Stimulated activated CD8-positive, alpha-beta memory T cell treated with anti-CD3 and anti-CD28 coated beads, Interleukin-7, amount 100 ng/mL, for 1 hour (primary cell): Measurements from ENCODE around the gene BLID.

ENCODE experiments used
- DNase-seq, 2 donors: peaks; one replicate each; pipeline ENCODE4 v3.0.0-alpha.2; 2020; ENCODE audit warnings: low read depth in 2 of 2

BLID gene

DNA sequence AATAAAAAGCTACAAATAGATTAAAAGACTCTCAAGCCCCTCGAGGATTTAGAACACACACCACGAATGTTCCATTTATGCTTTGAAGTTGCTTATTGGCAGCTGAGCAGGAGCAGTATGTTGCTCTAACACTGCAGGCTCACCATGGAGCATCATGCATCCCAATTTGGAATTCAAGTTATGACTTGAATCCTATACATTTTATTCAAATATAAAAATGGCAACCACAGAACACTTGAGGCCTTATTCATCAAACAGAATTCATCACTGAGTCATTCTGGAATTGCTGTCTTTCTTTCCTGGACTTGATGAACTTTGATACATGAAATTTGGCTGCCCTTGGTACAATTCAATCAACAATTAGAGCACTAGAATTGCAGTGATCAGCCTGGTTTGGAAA lies 24.5 kb upstream of the BLID start:
- no peak for DNase-seq

DNA sequence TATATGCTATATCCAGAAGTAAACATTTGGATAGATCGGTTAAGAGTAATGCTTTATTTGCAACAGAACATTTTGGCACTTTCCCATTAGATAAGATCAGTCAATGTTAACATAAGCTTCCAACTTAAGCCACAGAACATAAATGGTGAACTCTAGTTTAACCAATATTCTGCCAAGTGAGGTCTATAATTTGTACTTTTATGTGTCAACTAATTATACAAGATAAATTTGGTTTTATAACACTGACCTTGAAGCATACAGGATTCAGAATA lies 23.5 kb upstream of the BLID start:
- no peak for DNase-seq

DNA sequence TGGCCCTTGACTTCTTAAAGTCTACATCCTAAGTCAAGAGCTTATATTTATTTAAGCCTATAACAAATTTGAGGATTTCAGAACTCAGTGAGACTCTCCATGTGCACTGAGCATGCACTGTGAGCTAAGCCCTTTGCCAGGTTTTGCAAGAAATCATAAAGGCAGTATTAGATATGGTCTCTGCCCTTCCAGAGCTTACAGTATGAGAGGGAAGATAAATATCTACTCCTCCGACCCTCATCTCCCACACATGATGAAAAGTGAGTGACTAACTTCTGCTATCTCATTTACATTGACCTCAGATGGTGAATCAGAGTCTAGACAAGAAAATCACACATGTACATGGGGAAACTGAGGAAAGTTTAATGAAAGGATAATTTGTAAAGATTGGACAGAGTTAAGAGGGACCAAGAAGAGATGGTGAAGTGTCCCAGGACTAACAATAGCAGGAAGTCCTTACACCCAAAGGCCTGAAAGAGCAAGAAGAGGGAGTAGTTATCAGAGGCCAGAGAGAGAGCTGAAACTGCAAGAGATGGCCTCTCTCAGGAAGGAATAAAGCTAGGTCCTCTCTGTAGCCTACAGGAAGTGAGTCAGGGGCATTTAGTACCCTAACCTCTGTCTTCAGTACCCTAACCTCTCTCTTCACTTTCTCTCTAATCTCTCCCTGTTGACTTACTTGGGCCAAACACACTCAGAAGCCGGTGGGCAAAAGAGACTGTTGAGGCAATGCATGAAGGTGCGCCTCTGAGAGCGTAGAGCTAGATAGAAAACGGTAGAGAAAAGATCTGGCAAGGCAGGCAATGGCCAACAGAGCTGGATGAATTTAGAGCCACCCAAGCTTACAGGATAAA lies 23.0 kb upstream of the BLID start:
- DNase-seq, result no peak

DNA sequence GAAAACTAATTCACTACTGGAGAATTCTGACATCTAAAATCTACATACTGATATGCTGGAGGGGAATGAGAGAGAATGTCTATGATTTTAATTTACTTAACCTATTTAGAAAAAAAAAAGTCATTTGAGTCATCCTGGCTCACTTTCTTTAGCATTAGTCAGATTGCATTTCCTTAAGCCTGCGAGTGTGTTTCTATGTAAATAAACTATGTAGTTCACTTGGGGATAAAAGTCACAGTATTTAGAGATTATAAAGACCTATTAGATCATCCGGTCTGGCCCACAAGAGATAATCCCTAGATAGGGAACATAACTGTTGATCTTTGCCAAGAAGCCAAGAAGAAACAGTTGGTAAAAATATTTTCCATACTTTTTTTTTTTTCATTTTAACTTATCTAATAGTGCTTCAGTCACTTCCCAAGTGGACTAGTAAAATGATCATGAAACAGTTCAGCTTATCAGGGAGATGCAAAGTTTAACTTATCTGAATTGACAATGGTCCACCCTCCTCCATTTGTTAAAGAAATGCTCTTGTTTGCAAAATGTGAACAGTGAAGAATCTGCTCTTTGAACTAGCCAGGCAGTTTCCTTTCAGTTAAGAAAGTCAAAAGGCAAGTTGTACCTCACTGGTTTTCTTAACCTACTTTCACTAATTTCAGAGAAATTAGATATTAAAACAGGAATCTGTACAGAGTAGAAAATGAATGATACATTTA lies 21.2 kb upstream of the BLID start:
- DNase-seq, result no peak

DNA sequence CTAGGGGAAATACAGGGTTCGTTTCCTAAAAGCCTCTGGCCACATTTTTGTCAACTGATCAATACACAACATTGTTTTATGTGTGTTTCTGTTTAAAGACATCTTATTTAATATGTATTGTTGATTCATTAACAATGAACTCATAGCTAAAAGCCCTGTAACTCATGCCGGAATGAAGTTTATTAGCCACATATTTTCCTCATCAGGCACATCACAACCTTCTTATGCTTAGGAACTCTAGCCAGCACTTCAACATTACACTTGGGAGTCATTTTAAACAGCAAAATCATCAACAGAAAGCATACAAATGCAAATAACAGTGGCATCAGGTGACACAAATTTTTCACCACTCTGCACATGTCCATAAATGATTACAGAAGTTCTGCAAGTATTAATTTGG lies 15.1 kb upstream of the BLID start:
- no peak for DNase-seq

DNA sequence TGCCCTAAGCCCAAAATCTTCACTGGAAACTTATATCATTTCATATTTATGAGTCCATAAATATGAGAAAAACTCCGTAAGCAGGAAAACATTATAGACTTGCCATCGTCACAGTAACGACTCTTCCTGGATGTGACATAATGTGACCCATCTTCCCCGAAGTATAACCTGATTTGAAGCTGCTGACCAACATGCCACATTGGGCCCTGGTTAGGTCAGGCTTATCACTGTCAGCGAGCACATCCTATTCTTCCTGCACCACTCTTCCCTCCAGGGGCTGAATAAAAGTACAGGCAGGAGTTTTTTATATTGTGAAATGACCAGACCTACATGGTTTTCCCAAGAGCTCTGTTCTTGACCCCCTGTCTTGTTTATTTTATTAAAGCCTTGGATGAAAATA lies 12.1 kb upstream of the BLID start:
- no peak for DNase-seq

DNA sequence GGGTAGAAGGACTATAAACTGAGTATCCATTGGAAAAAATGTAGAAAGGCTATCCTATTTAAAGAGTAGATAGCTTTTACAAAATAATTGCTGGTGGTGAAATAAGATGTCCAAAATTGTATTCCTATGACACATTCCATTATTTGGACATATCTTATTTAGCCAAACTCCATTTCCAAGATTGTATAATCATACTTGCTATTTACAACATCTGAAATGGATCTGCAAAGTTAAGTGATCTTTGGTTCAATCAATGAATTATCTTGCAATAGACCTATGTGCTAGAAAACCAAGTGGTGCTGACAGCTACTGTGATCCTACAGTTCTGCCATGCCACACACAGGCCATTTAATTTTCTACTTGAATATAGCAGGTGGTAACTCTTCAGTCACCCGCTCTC lies 11.0 kb upstream of the BLID start:
- DNase-seq, result no peak

DNA sequence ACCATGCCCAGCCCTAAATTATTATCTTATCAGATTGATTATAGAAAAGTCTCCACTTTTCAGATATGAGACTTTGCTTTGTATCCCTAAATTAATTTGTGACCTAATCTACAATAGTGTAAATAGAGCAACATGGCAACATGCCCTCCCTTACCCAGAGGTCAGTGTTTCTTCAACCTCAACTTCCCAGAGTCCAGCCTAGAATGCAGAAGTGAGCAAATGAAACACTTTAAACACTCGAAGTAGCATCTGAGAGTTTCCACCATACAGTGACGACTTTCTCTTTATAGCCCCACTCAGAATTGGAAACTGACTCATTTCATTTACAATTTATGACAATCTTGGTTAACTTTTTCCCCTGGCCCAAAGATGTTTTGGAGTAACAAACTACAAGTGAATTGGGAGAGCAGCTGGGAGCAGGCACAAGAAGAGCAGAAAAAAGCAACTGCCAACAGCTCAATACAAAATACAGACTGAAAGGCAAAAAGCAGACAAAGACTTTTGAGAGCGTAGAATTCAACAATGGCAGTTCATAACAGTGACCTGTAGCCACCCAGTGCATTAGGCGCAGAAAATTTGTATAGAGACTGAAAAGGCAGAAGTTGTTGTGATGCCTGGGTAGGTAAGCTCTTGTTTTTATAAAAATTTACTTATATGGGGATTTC lies 10.1 kb upstream of the BLID start:
- DNase-seq, result no peak

DNA sequence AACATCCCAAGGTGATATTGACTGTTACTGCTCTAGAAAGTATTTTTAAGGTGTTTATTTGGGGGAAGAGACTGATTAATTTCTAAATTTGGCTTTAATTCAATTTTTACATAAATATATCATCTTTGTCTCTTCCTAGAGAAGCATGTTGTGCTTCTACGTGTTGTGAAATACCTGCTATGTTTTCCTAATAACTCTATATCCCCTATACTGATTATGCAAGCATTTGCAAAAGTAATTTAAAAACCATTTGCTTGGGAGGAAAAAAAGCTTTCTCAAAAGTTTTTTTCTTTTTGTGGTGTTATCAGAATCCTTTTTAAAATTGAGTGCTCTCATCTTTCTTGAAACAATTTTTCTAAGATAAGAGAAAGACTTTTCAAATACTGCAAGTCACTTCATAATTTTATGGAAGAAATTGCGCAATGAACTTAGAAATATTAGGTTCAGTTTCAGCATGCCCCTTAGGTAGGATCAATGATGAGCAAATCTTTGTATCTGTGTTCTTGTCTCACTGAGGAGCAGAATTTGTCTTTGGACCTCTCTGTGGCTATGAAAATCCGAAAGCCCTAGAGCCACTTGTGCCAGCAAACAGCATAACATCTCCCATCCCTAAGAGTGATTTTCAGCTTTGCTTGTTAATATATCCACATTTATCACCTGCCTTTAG lies 7.4 kb upstream of the BLID start:
- no peak for DNase-seq

DNA sequence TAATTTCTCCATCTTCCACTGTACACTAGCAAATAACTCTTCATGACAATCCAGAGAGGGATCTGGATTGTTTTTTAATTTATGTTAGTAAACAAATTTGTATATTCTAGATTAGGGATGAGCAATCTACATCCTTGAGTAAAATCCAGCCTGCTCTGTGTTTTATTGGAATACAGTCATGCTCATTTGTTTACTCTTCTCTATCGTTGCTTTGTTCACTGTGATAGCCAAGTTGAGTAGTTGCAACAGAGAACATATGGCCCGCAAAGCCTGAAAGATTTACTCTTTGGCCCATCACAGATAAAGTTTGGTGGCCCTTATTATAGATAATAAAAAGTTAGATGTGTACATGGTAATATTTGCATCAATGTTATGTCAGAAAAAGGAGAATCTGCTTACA lies 6.2 kb upstream of the BLID start:
- DNase-seq, result no peak

DNA sequence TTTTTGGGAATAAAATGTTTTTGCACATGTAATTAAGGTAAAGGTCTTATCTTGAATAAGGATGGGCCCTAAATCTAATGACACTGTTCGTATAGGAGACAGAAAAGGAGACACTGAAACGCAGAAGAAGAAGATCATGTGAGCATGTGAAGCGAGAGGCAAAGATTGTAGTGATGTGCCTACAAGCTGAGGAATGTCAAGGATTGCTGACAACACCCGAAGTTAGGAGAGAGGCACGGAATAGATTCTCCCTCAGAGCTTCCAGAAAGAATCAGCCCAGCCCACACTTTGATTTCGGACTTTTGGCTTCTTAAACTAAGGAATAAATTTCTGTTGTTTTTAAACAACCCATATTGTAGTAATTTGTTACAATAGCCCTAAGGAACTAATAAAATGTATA lies 4.1 kb upstream of the BLID start:
- no peak for DNase-seq

DNA sequence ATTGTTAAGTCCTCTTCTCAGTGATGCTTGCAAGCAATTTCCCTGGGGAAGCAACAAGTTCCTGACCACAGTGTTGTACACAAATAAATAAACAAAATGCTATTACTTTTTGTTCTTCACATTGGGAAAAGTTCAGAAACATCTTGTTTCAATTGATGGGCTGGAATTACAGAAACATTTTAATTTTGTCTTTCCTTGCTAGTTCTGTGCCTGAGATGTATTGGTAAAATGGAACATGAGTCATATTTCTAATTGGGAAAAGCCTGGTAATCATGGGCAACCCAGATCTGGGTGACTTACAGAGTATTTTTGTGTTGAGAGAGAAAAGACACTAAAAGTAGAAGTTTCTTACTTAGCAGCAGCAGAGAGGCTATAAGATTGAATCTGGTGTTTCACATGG lies 576 bp upstream of the BLID start:
- no peak for DNase-seq

DNA sequence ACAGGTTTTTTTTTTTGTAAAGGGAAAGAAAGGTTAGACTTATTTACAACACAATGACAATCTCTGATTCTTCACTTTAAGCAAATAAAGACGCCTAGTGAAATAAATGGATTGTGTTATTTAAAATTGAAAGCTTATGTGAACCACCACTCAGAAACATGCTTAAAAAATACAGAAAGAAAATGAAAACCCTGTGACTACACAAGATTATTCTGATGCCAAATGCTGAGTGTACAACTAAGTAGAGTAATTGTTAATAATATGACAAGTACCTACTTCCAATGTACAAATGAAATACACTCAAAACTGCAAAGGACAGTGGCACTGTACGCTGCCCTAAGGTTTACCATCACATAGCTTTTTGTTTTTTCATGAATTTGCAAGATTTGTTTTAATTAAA lies 1.0 kb downstream of the BLID start:
- no peak for DNase-seq

DNA sequence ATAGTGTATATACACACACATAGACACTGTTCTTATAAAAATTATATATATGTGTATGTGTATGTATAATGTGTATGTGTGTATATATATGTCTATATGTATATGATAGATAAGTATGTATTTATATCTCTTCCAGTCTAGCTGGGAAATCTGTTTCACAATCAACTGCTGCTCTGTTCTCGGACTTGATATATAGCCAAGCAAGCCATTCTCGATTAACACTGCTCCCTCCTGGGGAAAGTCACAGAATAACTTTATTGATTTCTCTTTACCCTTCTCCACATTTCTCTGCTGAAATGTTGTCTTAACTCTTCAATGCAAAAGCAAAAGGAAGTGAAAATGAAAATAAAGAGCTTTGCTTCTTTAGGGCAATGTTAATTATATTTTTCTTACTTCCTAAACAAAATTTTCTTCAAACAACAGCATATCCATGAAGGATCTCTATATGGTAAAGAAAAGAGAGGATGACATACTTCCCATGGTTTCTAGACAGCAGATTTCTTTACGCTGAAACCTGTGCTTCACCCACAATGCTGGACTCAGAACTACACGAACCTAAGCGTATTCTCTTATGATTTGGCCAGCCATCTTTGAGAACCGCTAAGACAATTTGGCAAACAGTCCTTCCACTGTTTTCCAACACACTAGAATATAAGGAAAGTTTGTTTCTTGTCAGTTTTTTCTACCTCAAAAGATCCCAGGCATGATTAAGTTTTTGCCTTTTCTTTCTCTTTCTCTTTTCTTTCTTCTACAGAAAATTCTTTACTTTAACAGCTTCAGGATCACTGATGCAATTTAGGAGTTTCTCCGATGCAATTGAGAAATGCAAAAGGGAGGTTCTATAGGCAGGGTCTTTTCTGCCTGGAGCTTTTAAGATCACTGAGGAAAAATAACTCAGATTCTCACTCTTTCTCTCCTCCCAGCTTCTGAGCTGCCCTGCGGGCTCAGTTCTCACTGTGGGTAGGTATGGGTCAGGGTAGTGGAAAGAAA lies 1.9 kb downstream of the BLID start:
- no peak for DNase-seq

DNA sequence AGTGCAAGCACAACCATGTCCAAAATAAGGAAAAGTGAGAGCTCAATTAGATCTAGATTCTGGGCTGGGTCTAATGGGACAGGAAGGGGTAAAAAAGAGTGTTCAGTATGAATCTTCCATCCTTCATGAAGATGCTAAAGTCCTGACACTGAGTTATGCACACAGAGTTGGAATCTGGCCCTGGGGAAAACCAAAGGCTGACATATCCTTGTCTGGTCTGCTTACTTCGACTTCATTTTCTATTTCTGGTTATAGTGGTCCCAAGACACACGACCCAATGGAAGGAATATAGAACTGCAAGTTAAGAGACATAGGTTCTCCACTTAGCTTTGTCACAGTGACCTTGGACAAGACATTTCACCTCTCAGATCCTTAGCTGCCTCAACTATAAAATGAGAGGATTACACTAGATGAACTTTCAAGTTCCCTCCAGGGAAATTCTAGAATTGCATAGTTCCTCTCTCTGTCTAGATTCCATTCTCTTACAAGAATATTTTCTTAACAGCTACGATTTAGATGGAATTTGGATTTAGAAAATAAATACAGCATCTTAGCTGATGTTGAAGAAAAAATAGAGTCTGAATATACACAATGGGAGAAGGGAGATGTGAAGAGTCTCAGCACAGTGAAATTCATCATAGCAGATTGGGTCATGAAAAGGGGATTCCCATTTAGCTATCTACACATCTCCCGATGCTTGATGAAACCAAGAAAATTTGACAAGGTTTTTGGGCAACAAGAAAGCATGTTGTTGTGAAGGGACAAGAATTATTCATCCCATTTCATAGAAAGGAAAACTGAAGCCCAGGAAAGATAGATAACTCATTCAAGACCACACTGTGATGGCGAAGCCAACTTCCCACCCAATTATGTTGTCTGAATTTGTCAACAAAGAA lies 3.3 kb downstream of the BLID start:
- no peak for DNase-seq

DNA sequence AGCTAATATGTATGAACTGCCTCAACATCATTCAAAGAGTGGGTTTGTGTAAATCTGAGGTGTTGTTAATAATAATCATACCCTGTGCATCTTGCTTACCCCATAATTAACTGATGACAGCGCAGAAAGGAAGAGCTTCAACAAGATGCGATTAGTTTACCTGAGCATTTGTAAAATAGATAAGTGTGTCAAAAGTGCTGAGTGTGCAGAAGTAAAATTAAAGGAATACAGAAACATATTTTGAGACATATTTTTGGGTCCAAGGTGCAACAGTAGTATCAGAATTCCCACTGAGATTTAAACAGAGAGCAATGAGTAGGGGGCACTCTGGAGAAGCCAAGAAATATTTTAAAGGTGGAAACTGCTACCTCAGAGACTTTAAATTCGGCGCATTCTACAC lies 6.1 kb downstream of the BLID start:
- DNase-seq, result no peak

DNA sequence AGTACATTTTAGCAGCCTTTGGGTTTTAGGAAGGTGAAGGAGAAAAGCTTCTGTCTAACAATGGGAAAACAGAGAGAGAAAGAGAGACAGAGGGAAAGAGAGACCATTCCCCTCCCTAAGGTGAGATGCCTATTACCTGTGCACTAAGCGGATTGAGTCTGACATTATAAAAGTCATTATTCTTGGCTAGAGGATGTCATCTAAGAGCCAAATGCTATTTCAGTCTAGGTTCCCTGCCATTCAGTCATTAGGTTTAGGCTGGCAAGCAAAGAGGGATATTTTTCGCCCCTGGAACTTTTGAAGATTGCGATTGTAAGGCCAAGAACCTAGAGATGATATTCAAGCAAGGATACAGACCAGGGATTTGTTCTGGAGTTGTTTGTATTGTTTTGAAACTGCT lies 7.2 kb downstream of the BLID start:
- no peak for DNase-seq

DNA sequence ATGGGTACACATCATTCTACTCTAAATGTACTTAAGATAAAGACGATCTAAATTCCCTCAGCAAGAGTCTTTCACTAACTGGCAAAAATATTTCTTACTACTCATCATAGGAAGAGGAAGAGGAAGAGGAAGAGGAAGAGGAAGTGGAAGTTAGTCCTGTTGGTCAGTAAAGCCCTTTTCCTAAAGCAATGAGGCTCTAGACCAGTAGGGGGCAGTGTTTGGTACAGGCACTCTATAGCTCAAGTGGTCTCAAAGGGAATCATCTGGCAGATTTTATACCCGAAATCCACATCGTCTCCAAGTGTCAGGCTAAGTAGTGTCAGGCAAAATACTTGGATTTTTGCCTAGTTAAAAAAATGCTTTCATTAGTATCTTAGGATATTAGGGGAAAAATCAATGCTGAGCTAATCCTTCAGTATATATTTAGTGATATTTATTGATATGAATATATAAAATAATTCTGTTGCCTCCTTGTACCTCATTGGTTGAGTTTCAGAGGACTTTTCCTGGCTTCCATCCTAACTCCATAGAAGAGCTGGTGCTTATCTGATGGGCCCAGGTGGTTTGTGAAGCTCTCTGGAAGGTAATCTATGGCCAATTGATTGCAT lies 7.7 kb downstream of the BLID start:
- DNase-seq, result no peak

DNA sequence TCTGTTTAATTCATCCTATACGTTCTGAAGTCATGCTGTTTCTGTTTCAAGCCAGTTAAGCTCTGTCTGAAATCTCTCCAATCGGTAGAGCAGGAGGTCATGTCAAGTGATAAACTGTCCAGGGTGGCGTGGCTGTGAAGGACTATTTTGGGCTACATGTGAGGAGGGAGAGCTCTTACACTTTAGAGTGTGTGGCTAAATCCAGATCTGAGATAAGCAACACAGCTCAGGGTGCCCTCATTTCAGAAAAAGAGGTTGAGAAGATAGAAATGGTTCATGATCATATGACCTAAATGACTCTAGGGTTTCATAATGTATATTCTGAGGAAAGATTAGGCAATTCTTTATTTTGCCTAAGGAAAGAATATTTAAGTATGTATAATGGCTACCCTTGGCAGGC lies 8.4 kb downstream of the BLID start:
- DNase-seq, result no peak

DNA sequence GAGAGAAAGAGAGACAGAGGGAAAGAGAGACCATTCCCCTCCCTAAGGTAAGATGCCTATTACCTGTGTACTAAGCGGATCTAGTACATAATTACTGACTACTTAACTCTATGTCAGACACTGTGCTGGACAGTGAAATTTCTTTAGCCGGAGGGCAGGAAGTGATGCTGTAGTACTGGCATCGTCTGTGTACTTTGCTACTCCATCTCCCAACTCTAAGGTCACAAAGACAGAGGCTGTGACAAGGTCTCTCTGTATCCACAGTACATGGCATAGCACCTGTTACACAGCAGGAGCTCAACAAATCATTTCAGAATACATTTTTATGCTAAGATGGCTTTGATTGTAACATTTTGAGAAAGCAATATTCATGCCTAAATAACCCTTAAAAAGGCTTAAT lies 9.0 kb downstream of the BLID start:
- no peak for DNase-seq
